Measurements from ENCODE around the gene RRP9.

GRCh38 chr3:51950899-51951298 lies 9.2 kb upstream of the RRP9 start:
- no peak for TF ChIP-seq POLR2A (IDR thresholded peaks at IDR 0.05; ENCODE audit: low read depth, low read length)
- no peak for TF ChIP-seq POLR2AphosphoS5 (IDR thresholded peaks at IDR 0.05; ENCODE audit: low read depth, low read length)
- TF ChIP-seq TAF1 (IDR thresholded peaks at IDR 0.05; ENCODE audit: low read depth, low read length), result no peak
- TF ChIP-seq SPI1 (IDR thresholded peaks at IDR 0.05; ENCODE audit: low read depth, low read length), result no peak
